ENCODE results near the gene ECHS1.

DNA sequence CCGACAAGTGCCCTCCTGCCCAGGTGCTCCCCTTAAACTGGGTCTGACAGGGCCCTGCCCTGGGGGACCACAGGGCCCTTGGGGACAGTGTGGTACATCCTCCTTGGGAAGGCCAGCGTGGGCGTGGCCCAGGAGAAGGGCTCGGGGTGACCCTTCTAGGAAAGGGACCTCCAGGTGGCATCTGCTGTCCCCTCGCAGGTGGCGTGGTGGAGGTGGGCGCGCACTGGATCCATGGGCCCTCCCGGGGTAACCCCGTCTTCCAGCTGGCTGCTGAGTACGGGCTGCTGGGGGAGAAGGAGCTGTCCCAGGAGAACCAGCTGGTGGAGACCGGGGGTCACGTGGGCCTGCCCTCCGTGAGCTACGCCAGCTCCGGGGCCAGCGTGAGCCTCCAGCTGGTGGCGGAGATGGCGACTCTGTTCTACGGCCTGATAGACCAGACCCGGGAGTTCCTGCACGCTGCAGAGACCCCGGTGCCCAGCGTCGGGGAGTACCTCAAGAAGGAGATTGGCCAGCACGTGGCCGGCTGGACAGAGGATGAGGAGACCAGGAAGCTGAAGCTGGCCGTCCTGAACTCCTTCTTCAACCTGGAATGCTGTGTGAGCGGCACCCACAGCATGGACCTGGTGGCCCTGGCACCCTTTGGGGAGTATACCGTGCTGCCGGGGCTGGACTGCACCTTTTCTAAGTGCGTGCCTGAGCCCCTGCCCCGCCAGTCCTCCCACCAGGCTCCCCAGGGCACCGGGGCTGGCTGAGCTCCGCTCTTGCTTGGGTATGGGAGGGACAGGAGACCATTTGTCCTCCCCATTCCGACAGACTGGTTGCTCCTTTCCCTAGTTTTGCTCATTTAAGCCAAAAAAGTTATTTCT is 6.9 kb upstream of the ECHS1 start:
- TF ChIP-seq NFRKB (IDR thresholded peaks at IDR 0.05) (no peak), SP1 (IDR thresholded peaks at IDR 0.05) (no peak), TARDBP (IDR thresholded peaks at IDR 0.05) (no peak), BHLHE40 (IDR thresholded peaks at IDR 0.05; ENCODE audit: borderline replicate concordance) (no peak), FOXM1 (IDR thresholded peaks at IDR 0.05; ENCODE audit: borderline replicate concordance) (no peak), FOXK2 (IDR thresholded peaks at IDR 0.05) (no peak), SUZ12 (IDR thresholded peaks at IDR 0.05) (no peak), CTBP1 (IDR thresholded peaks at IDR 0.05; ENCODE audit: borderline replicate concordance) (no peak), ELF4 (IDR thresholded peaks at IDR 0.05) (no peak), L3MBTL2 (conservative IDR thresholded peaks at IDR 0.05) (no peak)

All from HEK293T (cell line).